GM18951 (cell line): ENCODE measurements around the gene ZNG1B.
"Not testable (repeated sequence)": the region's sequence is repeated elsewhere in the genome, so short reads cannot be mapped to it uniquely, and the experiment has no call there.

ENCODE experiments used
- in situ Hi-C: fragments of 300-500 bp; cut with MboI; formaldehyde crosslinking; loops from one replicate; pipeline ENCODE4 v1.12.0; 2022; ENCODE audit warnings: low sequenced_read_pairs, mixed read lengths, inconsistent platforms; ENCODE audit not compliant: unreplicated experiment

The ZNG1B gene

DNA sequence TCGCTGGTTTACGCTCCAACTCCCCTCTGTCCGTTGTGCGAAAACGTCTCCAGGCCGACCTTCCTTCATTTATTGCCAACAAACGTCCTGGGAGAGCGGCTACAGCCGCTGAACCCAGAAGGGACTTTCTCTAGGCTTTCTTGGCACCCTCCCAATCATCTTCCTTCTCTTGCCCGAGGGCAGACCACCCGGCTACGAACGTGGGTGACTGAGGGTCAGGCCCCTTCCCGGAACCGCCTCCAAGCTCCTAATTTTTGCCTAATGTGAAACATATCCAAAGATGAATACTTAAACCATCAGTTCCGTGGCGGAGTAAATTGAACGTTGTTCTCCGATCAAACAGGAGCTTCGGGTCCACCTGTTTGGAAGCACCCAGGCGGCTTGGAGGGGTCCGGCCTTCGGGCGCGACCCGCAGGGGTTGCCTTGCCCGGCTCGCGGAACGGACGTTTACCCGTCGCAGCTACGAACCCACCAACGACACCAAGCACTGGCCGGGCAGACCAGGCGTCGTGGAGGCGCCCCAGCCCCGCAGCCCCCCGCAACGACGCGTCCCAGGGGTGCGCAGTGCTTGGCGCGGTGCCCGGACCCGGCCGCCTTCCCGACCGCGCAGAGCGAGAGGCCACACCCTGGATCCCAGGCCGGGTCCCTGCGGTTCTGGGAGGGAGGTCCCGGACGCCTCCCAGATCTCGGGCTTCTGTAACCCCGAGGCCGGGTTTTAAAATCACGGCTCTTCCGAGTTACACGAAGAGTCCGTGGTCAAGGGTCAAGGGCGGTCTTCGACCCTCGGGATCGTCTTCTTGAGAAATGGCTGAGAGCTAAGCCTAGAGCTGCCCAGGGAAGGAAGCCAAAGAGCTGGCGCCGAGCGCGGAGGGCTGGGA, 65.0 kb downstream of the ZNG1B start:
- in situ Hi-C loops = not testable (repeated sequence)

DNA sequence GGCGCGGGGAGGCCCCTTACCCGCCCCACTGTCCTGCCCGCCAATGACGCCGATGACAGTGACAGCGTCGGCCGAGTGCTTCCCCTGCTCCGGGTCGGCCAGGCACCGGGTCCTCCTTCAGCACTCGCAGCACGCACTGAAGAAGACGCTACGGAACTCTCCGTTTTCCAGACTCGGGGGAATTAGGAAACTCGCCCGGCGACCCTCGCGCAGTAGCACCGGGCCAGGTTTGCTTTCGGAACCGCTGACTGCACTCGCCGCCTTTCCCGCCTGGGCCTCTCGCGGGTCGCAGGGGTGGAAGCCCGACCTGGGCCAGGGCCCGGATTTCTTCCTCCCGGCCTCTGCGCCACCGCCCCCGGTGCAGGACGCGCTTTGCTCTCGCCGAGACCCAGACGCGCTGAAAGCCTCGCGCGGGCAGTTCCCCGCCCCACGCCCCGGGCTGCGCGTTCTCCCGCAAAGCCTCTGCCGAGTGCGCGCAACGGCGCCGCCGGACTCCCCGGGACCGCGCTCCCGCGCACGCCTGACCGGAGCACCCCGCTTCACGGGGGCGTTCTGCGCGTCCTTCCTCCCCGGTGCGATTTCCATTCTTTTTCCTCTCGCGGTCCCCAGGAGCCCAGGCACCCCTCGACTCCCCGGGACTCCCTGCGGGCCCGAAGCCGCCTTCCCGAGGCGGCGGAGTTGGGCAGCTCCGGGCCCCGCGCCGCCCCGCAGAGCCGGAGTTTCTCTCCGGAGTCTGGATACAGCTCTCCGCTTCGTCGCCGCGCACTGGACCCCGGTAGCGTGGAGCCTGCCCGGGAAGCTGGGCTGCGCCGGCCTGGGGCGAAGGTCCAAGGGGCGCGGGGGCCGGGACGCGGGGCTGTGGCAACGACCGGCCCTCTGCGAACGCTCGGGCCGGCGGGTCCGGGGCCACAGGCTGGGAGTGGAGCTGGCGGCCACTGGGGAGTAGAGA, 65.9 kb downstream of the ZNG1B start:
- in situ Hi-C loops = not testable (repeated sequence)

DNA sequence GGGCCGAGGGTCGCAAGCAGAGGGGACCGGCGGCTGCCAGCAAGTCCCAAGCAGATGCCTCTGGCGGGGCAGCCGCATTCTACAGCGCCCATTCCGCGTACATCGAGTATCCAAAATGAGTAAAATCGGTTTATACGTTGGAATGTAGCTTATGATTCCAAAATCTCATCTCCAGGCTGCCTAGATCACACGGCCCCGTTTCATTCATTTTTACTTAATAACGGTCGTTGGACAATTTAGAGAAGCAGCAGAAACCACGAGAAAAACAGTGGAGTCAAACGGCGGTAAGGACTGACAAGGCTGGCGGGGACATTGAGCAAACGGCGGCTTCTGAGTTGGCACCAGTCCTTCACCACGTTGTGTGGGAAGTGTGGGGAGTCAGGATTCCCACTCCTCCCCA, 66.6 kb downstream of the ZNG1B start:
- in situ Hi-C loops = not testable (repeated sequence)

DNA sequence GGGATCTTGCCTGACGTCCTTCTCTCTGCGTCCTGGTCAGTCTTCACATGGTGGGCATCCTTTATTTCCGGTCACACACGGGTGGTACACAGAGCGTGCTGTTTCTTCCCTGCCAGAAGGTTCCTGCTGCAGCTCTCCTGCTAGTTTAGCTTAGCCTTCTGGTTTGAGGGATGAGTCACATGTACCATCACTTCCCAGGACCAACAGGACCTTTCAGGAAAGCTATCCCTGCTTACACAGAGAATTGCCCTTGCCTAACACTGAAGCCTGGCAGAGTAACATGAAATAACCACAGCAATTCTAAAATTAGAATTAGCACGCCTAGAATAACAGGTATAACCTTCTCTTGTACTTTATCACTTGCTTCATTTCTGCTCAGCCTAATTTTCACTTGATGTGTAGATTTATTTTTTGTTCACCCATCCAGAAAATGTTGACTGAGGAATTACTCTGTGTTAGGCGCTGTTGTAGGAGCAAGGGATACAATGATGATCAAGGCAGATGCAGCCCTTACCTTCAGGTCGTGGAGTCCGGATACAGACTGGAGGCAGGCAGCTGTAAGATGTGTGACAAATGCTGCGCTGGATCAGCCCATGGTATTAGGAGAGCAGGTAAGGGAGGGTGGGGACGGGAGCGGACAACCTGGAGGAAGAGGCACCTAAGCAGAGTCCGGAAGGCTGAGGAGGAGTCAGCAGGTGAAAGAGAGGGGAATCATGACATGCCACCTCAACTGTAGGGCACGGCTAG, 70.1 kb downstream of the ZNG1B start:
- in situ Hi-C loops = not testable (repeated sequence)

DNA sequence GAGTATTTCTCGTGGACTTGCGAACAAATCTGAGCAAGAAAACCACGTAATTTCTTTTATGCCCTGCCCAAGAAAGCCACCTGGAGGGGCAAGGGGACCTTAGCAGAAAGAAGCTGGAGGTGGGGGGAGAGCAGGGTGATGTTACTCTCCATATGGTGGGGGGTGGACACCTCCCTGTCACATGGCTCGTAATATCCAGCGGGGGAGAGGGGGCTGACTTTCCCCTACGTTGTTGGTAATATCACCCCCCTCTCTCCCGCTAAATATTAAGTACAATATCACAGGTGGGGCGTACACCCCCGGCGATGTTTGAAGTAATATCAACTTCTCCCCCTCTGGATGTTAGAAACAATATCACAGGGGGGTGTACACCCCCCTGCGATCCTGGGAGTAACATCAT, 70.7 kb downstream of the ZNG1B start:
- in situ Hi-C loops = not testable (repeated sequence)

DNA sequence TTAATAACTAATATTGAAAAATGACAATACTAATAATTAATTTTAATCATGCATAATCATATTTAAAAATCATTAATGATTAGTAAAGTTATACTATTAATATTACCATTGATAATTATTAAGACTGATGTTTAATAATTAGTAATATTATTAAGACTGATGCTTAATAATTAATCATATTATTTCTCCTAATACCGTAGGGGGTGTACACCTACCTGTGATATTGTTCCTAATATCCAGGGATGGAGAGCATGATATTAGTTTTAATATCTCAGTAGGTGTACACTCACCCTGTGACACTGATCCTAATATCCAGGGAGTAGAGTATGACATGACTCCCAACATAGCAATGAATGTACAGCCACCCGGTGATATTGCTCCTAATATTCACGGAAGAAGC, 73.4 kb downstream of the ZNG1B start:
- in situ Hi-C loops = not testable (repeated sequence)

DNA sequence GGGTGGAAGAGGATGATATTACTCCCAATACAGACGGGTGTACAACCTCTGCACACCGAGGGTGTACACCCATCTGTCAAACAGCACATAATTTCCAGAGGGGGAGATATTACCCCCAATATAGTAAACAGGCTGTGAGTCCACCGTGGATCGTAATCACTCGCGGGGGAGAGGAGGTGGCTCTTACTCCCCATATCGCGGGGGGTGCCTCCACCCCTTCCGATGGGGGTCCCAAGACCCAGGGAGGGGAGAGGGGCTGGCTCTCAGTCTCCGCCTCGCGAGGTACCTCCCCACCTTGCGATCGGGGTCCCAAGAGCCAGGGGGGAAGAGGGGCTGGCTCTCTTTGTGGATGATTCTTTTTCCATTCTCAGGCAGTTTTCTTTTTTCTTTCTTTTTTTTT, 74.4 kb downstream of the ZNG1B start:
- in situ Hi-C loops = not testable (repeated sequence)

DNA sequence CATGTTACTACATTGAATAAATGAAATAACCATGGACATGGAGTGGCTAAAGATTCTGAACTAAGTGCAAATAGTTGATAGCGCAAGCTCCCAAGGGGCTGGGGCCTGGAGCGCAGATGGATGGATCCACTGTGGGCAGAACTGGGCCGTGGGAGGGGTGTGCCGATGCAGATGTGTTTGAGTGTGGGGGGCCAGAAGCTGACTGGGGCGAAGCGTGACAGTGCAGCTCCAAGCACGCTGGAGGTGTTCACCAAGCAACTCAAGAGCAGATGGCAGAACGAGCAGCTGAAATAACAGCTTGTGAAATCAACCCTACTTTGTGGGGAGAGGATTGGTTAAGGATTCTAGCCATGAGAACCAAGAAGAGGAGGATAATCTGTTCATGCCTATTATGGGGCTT, 78.0 kb downstream of the ZNG1B start:
- in situ Hi-C loops = not testable (repeated sequence)

DNA sequence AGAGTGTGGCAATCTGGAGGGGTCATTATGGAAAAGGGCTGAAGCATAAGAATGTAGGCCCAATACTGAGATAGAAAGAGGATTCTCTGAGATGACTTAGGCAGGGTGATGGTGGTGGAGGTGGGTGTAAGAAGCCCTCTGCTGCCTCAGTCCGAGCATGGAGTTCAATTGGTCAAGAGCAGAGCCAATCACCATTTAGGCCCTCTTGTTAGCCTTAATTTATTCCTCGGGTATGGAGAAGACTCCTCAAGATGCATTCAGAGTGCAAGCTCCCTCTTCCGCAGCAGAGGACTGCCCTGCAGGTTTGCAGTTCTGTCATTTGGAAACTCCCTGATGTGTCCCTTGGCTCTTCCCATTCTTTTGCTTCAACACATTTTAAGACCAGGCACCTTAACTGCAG, 78.5 kb downstream of the ZNG1B start:
- in situ Hi-C loops = not testable (repeated sequence)

DNA sequence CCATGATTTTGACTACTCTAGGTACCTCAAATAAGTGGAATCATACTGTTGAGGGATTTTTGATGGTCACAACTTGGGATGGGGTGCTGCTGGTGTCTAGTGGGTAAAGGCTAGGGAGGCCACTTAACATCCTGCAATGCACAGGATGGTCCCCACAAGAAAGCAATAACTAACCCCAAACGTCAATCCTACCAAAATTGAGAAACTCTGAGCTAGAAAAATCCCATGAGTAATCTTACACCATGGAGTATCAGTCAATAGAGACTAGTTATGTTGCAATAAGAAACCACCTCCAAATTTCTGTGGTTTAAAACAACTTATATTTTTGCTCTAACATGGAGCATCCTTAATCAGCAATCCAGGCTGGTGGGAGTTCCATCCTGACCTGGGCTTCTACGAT, 79.5 kb downstream of the ZNG1B start:
- in situ Hi-C loops = not testable (repeated sequence)

DNA sequence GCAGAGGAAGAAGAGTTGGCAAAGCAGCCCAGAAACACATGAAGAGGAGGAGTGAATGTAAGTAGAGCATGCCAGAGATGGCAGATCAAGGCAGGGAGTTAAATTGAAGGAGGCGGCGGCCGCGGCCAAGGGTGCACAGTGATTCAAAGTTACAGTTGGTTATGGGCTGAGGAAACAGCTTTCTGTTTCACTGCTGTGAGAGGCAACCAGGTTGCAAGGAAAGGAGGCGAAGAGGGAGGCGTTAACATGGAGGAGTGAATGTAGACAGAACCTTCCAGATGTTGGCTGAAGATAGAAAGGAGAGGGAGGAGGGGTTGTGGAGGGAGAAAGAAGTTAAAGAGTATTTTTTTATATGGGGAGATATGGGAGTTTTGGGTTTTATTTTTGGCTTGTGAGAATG, 83.3 kb downstream of the ZNG1B start:
- in situ Hi-C loops = not testable (repeated sequence)

DNA sequence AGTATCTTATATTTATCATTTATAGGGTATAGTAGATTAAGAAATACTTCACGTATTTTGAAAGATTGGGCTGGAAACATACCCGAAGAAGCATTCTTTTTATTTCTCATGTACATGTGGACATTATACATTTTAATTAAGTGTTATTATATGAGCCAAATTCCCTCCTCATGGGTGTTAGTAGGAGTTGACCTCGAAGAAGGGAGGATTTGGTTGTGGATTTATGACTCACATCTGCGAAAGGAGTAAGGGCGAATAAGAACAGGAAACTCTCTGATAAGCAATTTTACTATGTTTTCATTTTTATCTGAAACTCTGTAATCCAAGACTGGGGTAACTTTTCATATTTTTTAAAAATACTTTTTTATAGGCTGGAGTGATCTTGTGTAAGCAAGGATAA, 84.0 kb downstream of the ZNG1B start:
- in situ Hi-C loops = not testable (repeated sequence)

DNA sequence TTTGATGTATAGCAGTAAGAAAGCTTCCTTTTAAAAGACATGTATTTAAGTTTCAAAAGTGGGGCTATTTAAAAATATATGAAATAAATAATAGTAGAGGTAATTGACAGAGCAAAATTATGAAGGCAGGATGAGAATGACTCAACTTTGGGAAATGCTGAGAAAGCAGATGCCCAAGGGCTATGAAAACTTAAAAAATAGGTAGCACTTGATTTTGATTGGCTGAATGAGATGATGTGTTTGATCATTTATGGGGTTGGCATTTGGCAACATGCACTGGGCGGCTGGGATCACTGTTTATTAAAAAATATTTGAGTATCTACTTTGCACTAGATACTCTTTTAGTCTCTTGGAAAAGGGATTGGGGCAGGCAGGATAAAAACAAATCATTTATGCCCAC, 87.5 kb downstream of the ZNG1B start:
- in situ Hi-C loops = not testable (repeated sequence)

DNA sequence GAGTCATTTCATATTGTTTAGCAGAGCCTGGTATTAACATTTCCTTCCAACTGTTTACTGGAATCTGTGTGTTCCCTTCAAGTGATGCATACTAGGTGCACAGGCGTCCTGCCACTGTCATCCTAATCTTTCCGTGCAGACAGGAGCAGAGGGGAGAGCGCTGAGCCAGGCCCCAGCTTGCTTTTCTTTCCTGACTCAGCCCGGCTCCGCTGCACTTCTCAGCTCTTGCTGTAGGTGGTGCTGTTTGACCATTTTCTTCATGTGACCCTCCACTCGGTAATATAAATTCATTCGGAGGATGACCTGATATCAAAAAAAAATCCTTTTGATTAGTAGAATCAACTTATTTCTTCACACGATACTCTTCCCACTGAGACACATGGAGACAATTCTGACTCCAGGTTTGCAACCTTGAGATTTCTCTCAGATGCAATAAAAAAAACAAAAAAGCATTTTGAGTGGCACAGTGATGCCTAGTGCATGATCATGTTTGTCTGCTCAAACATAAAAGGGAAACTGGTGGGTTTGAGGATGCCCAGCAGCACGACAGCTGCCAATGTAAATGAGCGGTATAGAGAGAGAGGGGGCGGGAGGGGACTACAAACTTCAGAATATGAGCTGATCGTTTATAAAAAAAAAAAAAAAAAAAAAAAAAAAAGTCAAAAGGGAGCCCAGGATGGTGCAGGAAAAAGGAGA, 90.0 kb downstream of the ZNG1B start:
- in situ Hi-C loops = not testable (repeated sequence)

DNA sequence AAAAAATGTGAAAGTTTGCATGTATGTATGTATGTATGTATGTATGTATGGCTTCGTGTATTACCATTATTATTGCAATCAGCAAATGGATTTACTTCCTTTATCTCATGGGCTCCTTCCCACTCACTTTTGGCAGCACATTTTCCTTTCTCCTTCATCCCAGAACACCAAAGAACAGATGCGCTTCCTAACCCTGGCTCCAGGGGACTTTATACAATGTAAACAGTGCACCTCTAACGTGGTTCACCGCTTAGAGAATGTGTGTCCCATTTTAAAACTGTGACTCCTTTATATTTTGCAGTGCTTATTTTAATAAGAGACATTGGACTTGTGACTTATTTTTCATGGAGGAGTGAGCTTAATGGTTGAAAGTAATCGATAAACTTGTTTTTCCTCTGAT, 90.6 kb downstream of the ZNG1B start:
- in situ Hi-C loops = not testable (repeated sequence)

DNA sequence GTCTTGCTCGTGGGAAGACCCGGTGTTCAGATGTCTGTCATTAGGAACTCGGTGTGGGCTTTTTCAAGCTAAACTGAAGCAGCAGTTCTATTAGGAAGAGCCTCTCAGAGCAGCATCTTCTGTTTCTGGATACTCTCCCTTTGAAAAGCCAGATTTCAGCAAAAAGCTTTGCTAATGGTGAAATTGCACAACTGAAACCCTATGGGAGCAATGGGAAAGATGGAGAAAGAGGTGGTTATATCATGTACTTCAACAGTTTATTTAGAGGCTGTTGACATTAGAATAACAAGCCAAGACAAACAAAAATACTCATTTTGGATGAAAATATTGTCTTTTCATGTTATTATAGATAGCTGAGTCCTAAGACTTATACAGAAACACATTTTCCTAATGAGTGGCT, 91.4 kb downstream of the ZNG1B start:
- in situ Hi-C loops = not testable (repeated sequence)

DNA sequence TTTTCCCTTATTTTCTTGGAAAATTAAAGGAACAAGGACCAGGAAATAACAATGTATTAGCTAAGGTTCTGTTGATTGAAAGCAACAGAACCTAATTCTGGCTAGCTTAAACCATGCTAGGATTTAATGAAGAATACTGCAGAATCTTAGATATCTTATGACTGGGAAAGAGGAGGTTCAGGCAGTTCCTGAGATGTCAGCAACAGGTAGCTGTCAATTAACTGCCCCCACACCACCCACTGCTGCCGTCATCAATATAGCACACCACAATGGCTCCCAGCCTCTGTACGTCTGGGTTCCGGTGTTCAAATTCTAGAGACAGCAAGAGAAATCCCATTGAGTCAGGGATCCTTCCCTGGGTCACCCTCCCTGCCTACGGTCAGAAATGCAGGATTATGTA, 95.5 kb downstream of the ZNG1B start:
- in situ Hi-C loops = not testable (repeated sequence)

DNA sequence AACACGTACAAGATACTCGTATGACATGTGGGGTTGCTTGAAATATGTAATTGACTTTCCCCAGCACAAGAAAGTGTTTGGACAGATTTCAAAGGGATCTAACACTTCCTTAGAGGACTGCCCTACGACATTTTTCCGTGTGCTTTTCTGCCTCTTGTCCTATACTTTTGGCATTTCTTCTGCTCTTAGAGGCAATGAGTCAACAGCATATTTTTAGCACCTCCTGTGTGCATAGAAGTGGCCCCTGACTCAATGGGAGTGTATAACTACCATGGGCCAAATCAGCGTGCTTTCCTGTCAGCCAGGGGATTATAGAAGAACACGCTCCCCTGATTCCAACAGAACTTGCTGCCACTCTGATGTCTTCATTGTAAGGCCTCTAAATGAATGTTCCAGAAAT, 99.1 kb downstream of the ZNG1B start:
- in situ Hi-C loops = not testable (repeated sequence)

DNA sequence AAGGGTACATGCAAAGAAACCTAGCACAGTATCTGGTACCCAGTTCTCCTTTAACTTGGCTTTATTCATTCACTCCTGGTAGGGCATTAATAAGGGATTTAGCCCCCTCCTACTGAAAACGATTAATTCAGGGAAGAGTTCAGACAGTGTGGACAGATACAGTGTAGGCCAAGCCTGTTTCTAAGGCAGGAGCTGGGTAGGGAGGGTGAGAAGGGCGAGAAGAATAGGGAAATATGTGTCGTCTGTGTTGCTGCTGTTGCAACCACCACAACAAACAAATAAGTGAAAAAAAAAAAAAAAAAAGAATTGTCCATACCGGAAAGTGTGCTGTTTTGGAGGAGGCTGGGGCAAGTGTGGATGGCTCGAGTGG, 103.3 kb downstream of the ZNG1B start:
- in situ Hi-C loops = not testable (repeated sequence)
